Fibroblast of villous mesenchyme (primary cell): Measurements from ENCODE around the gene ZNF644. TPM values are rescaled to one million over a fixed set of nuclear protein-coding genes. Genes with fewer than 3 reads are reported as not detected.
"Not testable (repeated sequence)": the region's sequence is repeated elsewhere in the genome, so short reads cannot be mapped to it uniquely, and the experiment has no call there.

Experiments used
- DNase-seq: peaks from one replicate; pipeline ENCODE4 v3.0.0-alpha.2; 2010; ENCODE audit warnings: low read depth
- H3K4me3 ChIP-seq: 2 replicates; pipeline ENCODE4 v1.5.1; 2011; ENCODE audit warnings: low read depth, mild to moderate bottlenecking, low read length
- total RNA-seq: library from RNA; depleted of rRNA; stranded (reverse); fragments of >200 nt; gene quantifications from 2 replicates; pipeline ENCODE4 v1.2.3, GENCODE V29; 2012
- TF ChIP-seq, protein P1 (sequence below): IDR thresholded peaks from 2 replicates; pipeline ENCODE4 v1.5.1; 2012; ENCODE audit warnings: low read depth, mild to moderate bottlenecking, low read length; ENCODE audit not compliant: insufficient read depth

Gene ZNF644
- 58.0 and 92.4 TPM in 2 replicates for total RNA-seq

DNA sequence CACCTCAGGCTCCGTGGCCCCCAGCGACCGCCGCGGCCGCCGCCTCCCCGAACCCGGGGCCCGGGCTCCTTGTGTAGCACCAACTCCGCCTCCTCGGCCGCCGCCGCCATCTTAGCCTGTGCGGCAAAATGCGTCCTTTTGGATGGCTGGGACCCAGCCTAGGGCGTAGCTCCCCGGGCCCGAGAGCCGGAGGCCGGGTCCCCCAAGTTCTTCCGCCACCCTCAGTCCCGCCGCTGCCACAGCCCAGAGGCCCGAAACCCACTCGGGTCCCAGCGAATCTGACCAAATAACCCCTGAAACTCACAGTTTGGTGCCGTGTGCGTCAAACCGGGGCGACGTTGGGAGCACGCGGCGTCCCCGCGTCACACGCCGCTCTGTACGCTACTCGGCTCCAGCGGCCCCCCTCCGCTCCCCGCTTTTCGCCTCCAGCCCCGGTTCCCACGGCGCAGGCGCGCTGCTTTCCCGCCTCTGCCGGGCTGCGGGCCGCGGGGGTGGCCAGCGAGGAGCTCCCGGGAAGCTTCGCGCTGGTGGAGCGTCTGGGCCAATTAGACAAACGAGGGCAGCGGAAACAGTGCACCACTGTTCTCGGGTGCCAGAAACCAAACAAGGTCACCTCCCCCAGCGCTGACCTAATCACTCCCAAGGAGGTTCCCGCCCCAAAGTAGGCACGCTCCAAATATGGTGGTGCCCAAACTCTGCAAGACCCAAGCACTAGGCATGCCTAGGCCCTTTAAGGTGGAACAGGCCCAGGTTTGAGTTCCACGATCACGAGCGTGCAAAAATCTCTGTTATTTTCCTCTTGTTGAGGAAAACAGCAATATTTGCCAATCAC lies at the start of gene ZNF644:
TSS of gene ZNF644 (minus strand) at position 350 of the 832 bp plus-strand sequence. CDS start 39,682 bp downstream, outside the sequence.
- DNase-seq: peak; percentile 88
- TF ChIP-seq, protein P1, sequence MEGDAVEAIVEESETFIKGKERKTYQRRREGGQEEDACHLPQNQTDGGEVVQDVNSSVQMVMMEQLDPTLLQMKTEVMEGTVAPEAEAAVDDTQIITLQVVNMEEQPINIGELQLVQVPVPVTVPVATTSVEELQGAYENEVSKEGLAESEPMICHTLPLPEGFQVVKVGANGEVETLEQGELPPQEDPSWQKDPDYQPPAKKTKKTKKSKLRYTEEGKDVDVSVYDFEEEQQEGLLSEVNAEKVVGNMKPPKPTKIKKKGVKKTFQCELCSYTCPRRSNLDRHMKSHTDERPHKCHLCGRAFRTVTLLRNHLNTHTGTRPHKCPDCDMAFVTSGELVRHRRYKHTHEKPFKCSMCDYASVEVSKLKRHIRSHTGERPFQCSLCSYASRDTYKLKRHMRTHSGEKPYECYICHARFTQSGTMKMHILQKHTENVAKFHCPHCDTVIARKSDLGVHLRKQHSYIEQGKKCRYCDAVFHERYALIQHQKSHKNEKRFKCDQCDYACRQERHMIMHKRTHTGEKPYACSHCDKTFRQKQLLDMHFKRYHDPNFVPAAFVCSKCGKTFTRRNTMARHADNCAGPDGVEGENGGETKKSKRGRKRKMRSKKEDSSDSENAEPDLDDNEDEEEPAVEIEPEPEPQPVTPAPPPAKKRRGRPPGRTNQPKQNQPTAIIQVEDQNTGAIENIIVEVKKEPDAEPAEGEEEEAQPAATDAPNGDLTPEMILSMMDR: no peak
- H3K4me3 ChIP-seq: peak within 1 kb of the TSS; percentile 86

DNA sequence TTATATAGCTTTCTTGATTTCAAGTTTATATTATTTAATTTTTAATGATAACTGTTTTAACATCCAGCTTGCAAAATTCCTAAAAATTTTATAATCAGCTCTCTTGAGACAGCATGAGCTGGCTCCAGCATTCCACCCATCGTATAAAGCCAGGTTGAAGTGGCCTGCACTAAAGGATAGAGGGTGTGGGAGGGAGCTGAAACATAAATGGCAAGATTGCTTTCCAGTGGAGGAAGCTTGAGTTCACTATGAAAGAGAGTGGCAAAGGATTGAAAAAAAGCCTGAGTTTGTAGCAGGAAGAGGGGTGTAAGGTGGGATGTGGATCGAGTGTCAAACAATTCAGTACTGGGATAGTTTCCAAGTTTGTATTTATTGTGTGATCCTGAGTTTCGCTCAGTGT lies 48.5 kb upstream of the ZNF644 start:
- DNase-seq: no peak
- H3K4me3 ChIP-seq: no peak overlapping the region
- TF ChIP-seq, protein P1: no peak

DNA sequence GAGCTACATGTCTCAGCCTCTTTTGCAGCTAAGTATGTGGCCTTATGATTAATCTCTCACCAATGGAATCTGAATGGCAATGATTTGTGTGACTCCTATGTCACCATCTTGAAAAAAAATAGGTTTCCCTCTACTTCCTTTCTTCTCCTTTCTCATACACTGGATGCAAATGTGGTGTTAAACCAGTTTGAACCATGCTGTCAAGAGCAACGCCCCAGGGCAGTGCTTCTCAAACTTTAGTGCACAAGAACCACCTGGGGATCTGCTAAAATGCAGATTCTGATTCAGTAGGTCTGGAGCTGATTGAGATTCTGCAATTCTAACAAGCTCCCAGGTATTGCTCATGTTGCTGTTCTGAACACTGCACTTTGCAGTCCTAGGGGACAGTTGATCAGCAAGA lies 44.7 kb upstream of the ZNF644 start:
- TF ChIP-seq, protein P1: no peak
- H3K4me3 ChIP-seq: no peak overlapping the region
- DNase-seq: no peak

DNA sequence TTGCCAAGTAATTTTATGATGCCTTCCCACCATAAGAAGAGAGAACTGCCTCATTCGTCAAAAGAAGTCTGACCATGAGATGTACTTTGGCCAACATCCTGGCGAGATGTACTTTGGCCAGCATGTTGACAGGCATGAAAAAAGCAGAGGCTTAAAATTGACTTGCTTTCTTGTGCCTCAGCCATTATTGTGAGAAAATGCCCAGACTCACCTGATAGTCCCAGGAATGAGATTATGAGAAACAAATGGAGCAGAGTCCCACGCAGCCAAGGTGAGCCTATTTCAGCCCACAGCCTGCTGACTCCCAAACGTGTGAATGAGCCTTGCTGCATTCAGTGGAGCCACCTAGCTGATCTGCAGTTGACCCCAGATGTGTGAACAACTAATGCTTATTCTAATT lies 43.5 kb upstream of the ZNF644 start:
- TF ChIP-seq, protein P1: no peak
- DNase-seq: no peak
- H3K4me3 ChIP-seq: no peak overlapping the region

DNA sequence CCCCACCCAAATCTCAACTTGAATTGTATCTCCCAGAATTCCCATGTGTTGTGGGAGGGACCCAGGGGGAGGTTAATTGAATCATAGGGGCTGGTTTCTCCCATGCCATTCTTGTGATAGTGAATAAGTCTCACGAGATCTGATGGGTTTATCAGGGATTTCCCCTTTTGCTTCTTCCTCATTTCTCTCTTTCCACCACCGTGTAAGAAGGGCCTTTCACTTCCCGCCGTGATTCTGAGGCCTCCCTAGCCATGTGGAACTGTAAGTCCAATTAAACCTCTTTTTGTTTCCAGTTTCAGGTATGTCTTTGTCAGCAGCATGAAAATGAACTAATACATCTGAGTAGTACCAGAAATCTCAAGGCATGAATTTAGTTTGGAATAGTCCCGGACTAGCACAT lies 41.6 kb upstream of the ZNF644 start:
- DNase-seq, H3K4me3 ChIP-seq: not testable (repeated sequence)

DNA sequence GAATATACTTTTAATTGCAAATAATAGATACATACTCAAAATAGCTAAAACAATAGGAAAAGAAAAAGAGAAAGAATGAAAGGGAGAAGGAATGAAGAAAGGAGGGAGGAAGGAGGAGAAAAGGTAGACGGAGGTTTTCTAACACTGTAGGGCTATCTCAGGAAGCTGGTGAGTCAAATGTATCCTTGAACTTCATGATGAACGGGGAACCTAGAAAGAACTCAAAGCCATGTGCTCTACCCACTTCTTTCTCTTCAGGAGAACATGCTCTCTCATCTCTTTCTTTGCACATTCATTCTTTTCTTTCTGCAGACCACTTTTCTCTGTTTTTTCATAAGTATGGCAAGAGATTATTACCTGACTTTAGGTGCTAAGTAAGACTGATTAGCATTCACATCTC lies 37.3 kb upstream of the ZNF644 start:
- no peak overlapping the region for H3K4me3 ChIP-seq
- TF ChIP-seq, protein P1: no peak
- no peak for DNase-seq

DNA sequence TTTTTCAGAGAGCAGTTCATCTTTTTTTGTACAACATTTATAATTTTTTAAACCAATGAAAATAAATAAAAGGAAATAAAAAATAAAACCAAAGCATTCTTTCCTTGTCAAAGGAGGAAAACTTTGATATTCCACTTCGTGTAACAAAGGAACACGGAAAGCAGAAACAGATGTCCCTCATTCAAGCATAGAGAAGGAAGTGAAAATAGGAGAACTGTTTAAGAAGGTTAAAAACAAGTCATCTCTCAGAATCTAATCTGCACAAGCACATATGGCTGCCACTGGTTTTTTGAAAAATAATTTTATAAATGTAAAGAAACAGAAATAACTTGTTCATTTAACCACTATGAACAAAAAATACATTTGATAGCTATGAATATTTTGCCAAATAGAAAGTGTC lies 35.9 kb upstream of the ZNF644 start:
- DNase-seq: no peak
- TF ChIP-seq, protein P1: no peak
- H3K4me3 ChIP-seq: no peak overlapping the region
